ENCODE results near the gene DDX27. TPM values are rescaled to one million over a fixed set of nuclear protein-coding genes. Genes with fewer than 3 reads are reported as not detected.

Gene DDX27
- total RNA-seq, 1 experiment from 2014 or later = 54.8 TPM

DNA sequence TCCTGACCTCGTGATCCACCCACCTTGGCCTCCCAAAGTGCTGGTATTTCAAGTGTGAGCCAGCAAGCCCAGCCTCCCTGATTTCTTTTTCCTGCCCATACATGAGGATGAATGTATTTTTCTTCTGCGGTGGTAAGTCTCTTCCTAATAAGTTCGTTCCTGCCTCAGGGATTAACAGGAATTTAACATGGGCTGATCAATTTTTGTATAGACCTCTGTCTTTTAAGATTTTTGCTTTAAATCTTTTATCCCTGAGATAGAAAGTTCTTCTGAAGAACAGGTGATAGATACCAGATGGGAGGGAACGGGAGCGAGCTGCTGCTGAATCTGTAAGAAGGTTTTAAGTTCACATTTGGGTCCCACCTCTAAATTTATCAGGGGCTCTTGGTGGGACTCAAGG, 65.6 kb downstream of the DDX27 start (continued):
- TF ChIP-seq, protein P1, sequence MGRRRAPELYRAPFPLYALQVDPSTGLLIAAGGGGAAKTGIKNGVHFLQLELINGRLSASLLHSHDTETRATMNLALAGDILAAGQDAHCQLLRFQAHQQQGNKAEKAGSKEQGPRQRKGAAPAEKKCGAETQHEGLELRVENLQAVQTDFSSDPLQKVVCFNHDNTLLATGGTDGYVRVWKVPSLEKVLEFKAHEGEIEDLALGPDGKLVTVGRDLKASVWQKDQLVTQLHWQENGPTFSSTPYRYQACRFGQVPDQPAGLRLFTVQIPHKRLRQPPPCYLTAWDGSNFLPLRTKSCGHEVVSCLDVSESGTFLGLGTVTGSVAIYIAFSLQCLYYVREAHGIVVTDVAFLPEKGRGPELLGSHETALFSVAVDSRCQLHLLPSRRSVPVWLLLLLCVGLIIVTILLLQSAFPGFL (CRISPR knock-in tag; IDR thresholded peaks at IDR 0.05; ENCODE audit: borderline replicate concordance) = no peak
- TF ChIP-seq SOX15 (CRISPR knock-in tag; IDR thresholded peaks at IDR 0.05) (no peak), FOXP1 (CRISPR knock-in tag; IDR thresholded peaks at IDR 0.05; ENCODE audit: borderline replicate concordance) (no peak)
- TF ChIP-seq, protein P2, sequence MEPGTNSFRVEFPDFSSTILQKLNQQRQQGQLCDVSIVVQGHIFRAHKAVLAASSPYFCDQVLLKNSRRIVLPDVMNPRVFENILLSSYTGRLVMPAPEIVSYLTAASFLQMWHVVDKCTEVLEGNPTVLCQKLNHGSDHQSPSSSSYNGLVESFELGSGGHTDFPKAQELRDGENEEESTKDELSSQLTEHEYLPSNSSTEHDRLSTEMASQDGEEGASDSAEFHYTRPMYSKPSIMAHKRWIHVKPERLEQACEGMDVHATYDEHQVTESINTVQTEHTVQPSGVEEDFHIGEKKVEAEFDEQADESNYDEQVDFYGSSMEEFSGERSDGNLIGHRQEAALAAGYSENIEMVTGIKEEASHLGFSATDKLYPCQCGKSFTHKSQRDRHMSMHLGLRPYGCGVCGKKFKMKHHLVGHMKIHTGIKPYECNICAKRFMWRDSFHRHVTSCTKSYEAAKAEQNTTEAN (CRISPR knock-in tag; IDR thresholded peaks at IDR 0.05) = no peak

DNA sequence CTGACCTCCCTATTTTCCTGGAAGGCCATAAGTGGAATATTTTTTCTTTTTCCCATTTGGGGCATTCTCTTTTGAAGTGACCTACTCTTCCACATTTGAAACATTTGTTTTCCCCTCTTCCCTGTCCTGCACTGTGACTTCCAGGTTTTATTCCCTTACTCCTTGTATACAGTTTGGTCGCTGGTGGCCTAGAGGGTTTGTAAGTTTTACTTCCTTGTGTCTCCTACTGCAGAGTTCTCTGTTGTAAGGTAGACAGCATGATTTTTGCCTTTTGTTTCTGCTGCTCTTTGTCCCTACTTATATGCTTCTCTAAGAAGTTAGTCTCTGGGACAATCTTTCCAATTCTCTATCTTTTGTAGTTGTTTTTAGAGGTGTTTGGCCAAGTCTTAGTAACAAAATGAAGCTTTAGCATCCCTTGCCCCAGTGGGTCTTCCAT, 66.0 kb downstream of the DDX27 start:
- peaks cover 92% of the 10 kb centered on the region for H3K4me1 Mint-ChIP-seq
- DNase-seq (ENCODE audit: low spot score) = no peak

More for the DNA sequence above, 66.0 kb downstream of the DDX27 start:
- no peaks in the 10 kb centered on the region for H3K27me3 Mint-ChIP-seq (ENCODE audit: low read depth)
- H3K4me3 Mint-ChIP-seq = peak overlapping the region; percentile 100
- ATAC-seq = no peak
- peaks cover 100% of the 10 kb centered on the region for H3K36me3 Mint-ChIP-seq
- H3K9me3 Mint-ChIP-seq = peaks cover 3% of the 10 kb centered on the region; the same call in 1 of the 2 replicates
- CTCF ChIA-PET = no interaction called here
- POLR2A ChIA-PET = no interaction called here
- H3K27ac Mint-ChIP-seq = peak overlapping the region; percentile 88
- TF ChIP-seq NFATC4 (CRISPR knock-in tag; IDR thresholded peaks at IDR 0.05) (peak; percentile 25; the same call in 1 of the 2 replicates), ZNF671 (CRISPR knock-in tag; IDR thresholded peaks at IDR 0.05) (0 out of 2 replicates have a peak, but pooled peaks have one; percentile 33), PRDM15 (CRISPR knock-in tag; IDR thresholded peaks at IDR 0.05) (no peak), SMAD3 (CRISPR knock-in tag; IDR thresholded peaks at IDR 0.05; ENCODE audit: borderline replicate concordance) (no peak)
- TF ChIP-seq, protein P3, sequence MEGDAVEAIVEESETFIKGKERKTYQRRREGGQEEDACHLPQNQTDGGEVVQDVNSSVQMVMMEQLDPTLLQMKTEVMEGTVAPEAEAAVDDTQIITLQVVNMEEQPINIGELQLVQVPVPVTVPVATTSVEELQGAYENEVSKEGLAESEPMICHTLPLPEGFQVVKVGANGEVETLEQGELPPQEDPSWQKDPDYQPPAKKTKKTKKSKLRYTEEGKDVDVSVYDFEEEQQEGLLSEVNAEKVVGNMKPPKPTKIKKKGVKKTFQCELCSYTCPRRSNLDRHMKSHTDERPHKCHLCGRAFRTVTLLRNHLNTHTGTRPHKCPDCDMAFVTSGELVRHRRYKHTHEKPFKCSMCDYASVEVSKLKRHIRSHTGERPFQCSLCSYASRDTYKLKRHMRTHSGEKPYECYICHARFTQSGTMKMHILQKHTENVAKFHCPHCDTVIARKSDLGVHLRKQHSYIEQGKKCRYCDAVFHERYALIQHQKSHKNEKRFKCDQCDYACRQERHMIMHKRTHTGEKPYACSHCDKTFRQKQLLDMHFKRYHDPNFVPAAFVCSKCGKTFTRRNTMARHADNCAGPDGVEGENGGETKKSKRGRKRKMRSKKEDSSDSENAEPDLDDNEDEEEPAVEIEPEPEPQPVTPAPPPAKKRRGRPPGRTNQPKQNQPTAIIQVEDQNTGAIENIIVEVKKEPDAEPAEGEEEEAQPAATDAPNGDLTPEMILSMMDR (IDR thresholded peaks at IDR 0.05) = no peak
- TF ChIP-seq, protein P4, sequence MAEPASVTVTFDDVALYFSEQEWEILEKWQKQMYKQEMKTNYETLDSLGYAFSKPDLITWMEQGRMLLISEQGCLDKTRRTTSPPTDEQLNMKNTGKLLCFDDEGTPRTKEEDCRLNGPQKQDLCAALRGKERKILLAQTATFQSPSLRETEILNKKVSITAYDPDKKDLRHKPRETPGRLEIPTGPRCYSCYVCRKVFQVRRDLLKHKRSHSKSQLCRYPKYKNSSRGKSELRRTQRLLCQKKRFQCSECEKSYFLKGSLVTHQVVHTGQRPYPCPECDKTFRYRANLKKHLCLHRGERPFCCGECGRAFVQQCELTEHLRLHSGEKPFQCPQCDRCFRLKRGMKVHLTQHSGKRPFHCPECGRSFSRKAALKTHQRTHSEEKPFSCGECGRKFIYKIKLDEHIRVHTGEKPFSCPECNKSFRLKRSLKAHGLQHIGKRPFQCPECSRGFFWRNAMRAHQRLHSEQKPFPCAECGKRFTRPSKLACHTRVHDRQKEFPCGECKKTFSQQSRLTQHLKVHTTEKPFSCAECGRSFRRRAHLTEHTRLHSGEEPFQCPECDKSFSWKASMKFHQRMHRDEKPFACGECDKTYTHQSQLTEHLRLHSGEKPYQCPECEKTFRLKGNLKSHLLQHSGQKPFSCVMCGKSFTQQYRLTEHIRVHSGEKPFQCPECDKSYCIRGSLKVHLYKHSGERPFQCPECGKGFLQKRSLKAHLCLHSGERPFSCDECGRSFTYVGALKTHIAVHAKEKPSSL (CRISPR knock-in tag; conservative IDR thresholded peaks at IDR 0.05) = 0 out of 2 replicates have a peak, but pooled peaks have one; percentile 46
